Measurements from ENCODE around the gene MALRD1. TPM values are rescaled to one million over a fixed set of nuclear protein-coding genes. Genes with fewer than 3 reads are reported as not detected.

MALRD1 gene
- total and polyA plus RNA-seq, 2 of the 8 experiments (the other 6 are each of a cell fraction or from before 2014, with no cell fraction given): 0.32 to 0.35 TPM

- TF ChIP-seq, protein P1, sequence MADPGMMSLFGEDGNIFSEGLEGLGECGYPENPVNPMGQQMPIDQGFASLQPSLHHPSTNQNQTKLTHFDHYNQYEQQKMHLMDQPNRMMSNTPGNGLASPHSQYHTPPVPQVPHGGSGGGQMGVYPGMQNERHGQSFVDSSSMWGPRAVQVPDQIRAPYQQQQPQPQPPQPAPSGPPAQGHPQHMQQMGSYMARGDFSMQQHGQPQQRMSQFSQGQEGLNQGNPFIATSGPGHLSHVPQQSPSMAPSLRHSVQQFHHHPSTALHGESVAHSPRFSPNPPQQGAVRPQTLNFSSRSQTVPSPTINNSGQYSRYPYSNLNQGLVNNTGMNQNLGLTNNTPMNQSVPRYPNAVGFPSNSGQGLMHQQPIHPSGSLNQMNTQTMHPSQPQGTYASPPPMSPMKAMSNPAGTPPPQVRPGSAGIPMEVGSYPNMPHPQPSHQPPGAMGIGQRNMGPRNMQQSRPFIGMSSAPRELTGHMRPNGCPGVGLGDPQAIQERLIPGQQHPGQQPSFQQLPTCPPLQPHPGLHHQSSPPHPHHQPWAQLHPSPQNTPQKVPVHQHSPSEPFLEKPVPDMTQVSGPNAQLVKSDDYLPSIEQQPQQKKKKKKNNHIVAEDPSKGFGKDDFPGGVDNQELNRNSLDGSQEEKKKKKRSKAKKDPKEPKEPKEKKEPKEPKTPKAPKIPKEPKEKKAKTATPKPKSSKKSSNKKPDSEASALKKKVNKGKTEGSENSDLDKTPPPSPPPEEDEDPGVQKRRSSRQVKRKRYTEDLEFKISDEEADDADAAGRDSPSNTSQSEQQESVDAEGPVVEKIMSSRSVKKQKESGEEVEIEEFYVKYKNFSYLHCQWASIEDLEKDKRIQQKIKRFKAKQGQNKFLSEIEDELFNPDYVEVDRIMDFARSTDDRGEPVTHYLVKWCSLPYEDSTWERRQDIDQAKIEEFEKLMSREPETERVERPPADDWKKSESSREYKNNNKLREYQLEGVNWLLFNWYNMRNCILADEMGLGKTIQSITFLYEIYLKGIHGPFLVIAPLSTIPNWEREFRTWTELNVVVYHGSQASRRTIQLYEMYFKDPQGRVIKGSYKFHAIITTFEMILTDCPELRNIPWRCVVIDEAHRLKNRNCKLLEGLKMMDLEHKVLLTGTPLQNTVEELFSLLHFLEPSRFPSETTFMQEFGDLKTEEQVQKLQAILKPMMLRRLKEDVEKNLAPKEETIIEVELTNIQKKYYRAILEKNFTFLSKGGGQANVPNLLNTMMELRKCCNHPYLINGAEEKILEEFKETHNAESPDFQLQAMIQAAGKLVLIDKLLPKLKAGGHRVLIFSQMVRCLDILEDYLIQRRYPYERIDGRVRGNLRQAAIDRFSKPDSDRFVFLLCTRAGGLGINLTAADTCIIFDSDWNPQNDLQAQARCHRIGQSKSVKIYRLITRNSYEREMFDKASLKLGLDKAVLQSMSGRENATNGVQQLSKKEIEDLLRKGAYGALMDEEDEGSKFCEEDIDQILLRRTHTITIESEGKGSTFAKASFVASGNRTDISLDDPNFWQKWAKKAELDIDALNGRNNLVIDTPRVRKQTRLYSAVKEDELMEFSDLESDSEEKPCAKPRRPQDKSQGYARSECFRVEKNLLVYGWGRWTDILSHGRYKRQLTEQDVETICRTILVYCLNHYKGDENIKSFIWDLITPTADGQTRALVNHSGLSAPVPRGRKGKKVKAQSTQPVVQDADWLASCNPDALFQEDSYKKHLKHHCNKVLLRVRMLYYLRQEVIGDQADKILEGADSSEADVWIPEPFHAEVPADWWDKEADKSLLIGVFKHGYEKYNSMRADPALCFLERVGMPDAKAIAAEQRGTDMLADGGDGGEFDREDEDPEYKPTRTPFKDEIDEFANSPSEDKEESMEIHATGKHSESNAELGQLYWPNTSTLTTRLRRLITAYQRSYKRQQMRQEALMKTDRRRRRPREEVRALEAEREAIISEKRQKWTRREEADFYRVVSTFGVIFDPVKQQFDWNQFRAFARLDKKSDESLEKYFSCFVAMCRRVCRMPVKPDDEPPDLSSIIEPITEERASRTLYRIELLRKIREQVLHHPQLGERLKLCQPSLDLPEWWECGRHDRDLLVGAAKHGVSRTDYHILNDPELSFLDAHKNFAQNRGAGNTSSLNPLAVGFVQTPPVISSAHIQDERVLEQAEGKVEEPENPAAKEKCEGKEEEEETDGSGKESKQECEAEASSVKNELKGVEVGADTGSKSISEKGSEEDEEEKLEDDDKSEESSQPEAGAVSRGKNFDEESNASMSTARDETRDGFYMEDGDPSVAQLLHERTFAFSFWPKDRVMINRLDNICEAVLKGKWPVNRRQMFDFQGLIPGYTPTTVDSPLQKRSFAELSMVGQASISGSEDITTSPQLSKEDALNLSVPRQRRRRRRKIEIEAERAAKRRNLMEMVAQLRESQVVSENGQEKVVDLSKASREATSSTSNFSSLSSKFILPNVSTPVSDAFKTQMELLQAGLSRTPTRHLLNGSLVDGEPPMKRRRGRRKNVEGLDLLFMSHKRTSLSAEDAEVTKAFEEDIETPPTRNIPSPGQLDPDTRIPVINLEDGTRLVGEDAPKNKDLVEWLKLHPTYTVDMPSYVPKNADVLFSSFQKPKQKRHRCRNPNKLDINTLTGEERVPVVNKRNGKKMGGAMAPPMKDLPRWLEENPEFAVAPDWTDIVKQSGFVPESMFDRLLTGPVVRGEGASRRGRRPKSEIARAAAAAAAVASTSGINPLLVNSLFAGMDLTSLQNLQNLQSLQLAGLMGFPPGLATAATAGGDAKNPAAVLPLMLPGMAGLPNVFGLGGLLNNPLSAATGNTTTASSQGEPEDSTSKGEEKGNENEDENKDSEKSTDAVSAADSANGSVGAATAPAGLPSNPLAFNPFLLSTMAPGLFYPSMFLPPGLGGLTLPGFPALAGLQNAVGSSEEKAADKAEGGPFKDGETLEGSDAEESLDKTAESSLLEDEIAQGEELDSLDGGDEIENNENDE (IDR thresholded peaks at IDR 0.05; ENCODE audit: insufficient replicate concordance, low read length): no peak
- TF ChIP-seq GABPA (IDR thresholded peaks at IDR 0.05; ENCODE audit: borderline replicate concordance, insufficient read depth, low read length) (no peak), USF2 (IDR thresholded peaks at IDR 0.05; ENCODE audit: low read length) (no peak), TCF12 (IDR thresholded peaks at IDR 0.05; ENCODE audit: low read depth, low read length) (no peak), HDAC6 (IDR thresholded peaks at IDR 0.05; ENCODE audit: low read depth, low read length) (no peak), SIN3A (conservative IDR thresholded peaks at IDR 0.05 in 1 of 2, IDR thresholded peaks at IDR 0.05 in 1 of 2; ENCODE audit: low read depth in 1 of 2, low read length in 2 of 2) (no peak), KDM1A (IDR thresholded peaks at IDR 0.05; ENCODE audit: borderline replicate concordance, low read length) (no peak)
- TF ChIP-seq, protein P2, sequence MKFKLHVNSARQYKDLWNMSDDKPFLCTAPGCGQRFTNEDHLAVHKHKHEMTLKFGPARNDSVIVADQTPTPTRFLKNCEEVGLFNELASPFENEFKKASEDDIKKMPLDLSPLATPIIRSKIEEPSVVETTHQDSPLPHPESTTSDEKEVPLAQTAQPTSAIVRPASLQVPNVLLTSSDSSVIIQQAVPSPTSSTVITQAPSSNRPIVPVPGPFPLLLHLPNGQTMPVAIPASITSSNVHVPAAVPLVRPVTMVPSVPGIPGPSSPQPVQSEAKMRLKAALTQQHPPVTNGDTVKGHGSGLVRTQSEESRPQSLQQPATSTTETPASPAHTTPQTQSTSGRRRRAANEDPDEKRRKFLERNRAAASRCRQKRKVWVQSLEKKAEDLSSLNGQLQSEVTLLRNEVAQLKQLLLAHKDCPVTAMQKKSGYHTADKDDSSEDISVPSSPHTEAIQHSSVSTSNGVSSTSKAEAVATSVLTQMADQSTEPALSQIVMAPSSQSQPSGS (IDR thresholded peaks at IDR 0.05; ENCODE audit: low read length): no peak
Measured at GRCh38 chr10:19592276-19592675, 543.7 kb downstream of the MALRD1 start (continued).
